Ishikawa (cell line): ENCODE data around the gene OPCML.

Experiments used
- CEBPB ChIP-seq: IDR thresholded peaks from 2 replicates; pipeline ENCODE4 v1.6.1; 2012
- CREB1 ChIP-seq: IDR thresholded peaks from 2 replicates; pipeline ENCODE4 v1.6.1; 2012; ENCODE audit warnings: low read depth
- EGR1 ChIP-seq: IDR thresholded peaks from 2 replicates; pipeline ENCODE4 v1.6.1; 2012
- EP300 ChIP-seq: IDR thresholded peaks from 2 replicates; pipeline ENCODE4 v1.6.1; 2012; ENCODE audit warnings: borderline replicate concordance
- FOXM1 ChIP-seq: IDR thresholded peaks from 2 replicates; pipeline ENCODE4 v1.6.1; 2012; ENCODE audit warnings: low read depth, borderline replicate concordance
- NFIC ChIP-seq: IDR thresholded peaks from 2 replicates; pipeline ENCODE4 v1.6.1; 2012
- RAD21 ChIP-seq: IDR thresholded peaks from 2 replicates; pipeline ENCODE4 v1.6.1; 2012; ENCODE audit warnings: low read depth
- TAF1 ChIP-seq: IDR thresholded peaks from 2 replicates; pipeline ENCODE4 v1.6.1; 2012; ENCODE audit warnings: low read depth, mild to moderate bottlenecking
- YY1 ChIP-seq: IDR thresholded peaks from 2 replicates; pipeline ENCODE4 v1.6.1; 2012; ENCODE audit warnings: low read depth
- ZBTB7A ChIP-seq: IDR thresholded peaks from 2 replicates; pipeline ENCODE4 v1.6.1; 2012; ENCODE audit warnings: low read depth
- TF ChIP-seq, protein P1 (sequence below): IDR thresholded peaks from 2 replicates; pipeline ENCODE4 v1.6.1; 2012
- TF ChIP-seq, protein P2 (sequence below): IDR thresholded peaks from 2 replicates; pipeline ENCODE4 v1.6.1; 2012; ENCODE audit warnings: low read depth, mild to moderate bottlenecking
- TF ChIP-seq, protein P3 (sequence below): IDR thresholded peaks from 2 replicates; pipeline ENCODE4 v1.6.1; 2012

DNA sequence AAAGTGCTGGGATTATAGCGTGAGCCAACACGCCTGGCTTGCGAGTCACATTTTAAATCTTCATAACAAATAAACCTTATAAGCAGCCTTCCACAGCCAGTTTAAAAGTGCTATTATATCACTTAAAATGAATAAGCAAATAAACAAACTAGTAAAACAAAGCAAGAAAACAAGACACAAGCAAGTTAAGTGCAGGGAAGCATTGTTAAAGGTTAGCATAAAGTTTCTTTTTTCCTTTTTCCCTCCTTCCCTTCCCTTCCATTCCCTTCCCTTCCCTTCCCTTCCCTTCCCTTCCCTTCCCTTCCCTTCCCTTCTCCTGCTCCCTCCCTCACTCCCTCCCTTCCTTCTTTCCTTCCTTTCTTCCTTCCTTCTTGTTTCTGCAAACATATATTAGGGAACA lies 278.7 kb downstream of the OPCML start:
- TF ChIP-seq ZBTB7A (no peak), TAF1 (no peak), NFIC (no peak), EP300 (no peak), RAD21 (no peak), CREB1 (no peak), CEBPB (no peak), EGR1 (no peak), FOXM1 (no peak), YY1 (no peak)
- TF ChIP-seq, protein P1, sequence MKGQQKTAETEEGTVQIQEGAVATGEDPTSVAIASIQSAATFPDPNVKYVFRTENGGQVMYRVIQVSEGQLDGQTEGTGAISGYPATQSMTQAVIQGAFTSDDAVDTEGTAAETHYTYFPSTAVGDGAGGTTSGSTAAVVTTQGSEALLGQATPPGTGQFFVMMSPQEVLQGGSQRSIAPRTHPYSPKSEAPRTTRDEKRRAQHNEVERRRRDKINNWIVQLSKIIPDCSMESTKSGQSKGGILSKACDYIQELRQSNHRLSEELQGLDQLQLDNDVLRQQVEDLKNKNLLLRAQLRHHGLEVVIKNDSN, result no peak
- TF ChIP-seq, protein P2, sequence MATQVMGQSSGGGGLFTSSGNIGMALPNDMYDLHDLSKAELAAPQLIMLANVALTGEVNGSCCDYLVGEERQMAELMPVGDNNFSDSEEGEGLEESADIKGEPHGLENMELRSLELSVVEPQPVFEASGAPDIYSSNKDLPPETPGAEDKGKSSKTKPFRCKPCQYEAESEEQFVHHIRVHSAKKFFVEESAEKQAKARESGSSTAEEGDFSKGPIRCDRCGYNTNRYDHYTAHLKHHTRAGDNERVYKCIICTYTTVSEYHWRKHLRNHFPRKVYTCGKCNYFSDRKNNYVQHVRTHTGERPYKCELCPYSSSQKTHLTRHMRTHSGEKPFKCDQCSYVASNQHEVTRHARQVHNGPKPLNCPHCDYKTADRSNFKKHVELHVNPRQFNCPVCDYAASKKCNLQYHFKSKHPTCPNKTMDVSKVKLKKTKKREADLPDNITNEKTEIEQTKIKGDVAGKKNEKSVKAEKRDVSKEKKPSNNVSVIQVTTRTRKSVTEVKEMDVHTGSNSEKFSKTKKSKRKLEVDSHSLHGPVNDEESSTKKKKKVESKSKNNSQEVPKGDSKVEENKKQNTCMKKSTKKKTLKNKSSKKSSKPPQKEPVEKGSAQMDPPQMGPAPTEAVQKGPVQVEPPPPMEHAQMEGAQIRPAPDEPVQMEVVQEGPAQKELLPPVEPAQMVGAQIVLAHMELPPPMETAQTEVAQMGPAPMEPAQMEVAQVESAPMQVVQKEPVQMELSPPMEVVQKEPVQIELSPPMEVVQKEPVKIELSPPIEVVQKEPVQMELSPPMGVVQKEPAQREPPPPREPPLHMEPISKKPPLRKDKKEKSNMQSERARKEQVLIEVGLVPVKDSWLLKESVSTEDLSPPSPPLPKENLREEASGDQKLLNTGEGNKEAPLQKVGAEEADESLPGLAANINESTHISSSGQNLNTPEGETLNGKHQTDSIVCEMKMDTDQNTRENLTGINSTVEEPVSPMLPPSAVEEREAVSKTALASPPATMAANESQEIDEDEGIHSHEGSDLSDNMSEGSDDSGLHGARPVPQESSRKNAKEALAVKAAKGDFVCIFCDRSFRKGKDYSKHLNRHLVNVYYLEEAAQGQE, result no peak
- TF ChIP-seq, protein P3, sequence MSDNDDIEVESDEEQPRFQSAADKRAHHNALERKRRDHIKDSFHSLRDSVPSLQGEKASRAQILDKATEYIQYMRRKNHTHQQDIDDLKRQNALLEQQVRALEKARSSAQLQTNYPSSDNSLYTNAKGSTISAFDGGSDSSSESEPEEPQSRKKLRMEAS, result no peak
